NT2/D1 (cell line): ENCODE measurements around the gene DTNB.

Experiments
- SUZ12 ChIP-seq: IDR thresholded peaks from 2 replicates; pipeline ENCODE4 v1.6.1; 2011; ENCODE audit not compliant: insufficient read length, insufficient read depth; ENCODE audit errors: extremely low read depth
- YY1 ChIP-seq: IDR thresholded peaks from 2 replicates; pipeline ENCODE4 v1.6.1; 2011; ENCODE audit not compliant: insufficient read length, insufficient read depth
- ZNF274 ChIP-seq: IDR thresholded peaks from 2 replicates; pipeline ENCODE4 v1.6.1; 2011; ENCODE audit warnings: mild to moderate bottlenecking, low read depth, low read length

GRCh38 chr2:25473131-25473530 is 200.2 kb downstream of the DTNB start:
- TF ChIP-seq SUZ12 (no peak), YY1 (no peak), ZNF274 (no peak)
